Stimulated activated CD4-positive, alpha-beta T cell treated with anti-CD3 and anti-CD28 coated beads, Interleukin-15, amount 100 ng/mL, for 24 hours (primary cell): Measurements from ENCODE around the gene SAE1.
"Not testable (repeated sequence)": the region's sequence is repeated elsewhere in the genome, so short reads cannot be mapped to it uniquely, and the experiment has no call there.

Experiments used
- DNase-seq: peaks from one replicate; pipeline ENCODE4 v3.0.0-alpha.2; 2020

SAE1 gene

DNA sequence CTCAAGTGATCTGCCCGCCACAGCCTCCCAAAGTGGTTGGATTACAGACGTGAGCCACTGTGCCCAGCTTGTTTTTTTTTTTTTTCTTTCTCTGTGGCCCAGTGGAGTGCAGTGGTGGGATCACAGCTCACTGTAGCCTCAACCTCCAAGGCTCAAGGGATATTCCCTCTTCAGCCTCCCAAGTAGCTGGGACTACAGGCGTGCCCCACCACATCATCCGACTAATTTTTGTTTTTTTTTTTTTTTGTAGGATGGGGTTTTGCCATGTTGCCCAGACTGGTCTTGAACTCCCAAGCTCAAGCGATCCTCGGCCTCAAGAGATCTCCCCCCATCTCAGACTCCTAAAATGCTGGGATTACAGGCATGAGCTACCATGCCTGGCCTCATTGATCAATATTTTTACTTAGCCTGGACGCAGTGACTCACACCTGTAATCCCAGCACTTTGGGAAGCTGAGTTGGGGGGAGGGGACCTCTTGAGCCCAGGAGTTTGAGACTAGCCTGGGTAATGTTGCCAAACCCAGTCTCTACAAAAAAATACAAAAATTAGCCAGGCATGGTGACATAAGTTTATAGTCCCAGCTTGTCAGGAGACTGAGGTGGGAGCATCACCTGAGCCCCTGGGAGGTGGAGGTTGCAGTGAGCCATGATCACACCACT, 1.7 kb downstream of the SAE1 start:
- DNase-seq, result no peak

- no peak for DNase-seq
Observed at GRCh38 chr19:47133021-47133471, 2.4 kb downstream of the SAE1 start.

GRCh38 chr19:47134545-47134944, 3.9 kb downstream of the SAE1 start:
- DNase-seq, result no peak

DNA sequence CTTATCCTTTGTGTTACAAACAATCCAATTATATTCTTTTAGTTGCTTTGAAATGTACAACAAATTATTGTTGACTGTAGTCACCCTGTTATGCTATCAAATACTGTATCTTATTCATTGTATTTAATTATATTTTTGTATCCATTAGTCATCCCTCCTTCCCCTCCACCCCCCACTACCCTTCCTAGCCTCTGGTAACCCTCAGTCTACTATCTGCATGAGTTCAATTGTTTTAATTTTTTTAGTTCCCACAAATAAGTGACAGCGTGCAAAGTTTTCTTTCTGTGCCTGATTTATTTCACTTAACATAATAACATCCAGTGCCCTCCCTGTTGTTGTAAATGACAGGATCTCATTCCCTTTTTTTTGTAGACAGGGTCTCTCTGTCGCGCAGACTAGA, 4.5 kb downstream of the SAE1 start:
- DNase-seq, result no peak

DNA sequence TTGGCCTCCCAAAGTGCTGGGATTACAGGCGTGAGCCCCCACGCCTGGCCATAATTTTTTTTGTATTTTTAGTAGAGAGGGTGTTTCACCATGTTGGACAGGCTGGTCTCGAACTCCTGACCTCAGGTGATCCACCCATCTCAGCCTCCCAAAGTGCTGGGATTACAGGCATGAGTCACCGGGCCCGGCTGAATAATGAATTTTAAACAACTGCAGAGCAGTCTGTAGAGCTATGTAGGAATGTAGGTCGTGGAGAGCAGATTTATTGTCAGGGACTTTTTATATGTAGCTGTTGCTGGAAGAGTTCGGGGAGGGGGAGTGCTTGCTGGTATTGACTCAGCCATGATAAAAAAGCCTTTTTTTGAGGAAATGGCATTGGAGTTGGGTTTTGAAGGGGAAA, 10.6 kb downstream of the SAE1 start:
- DNase-seq, result not testable (repeated sequence)

DNA sequence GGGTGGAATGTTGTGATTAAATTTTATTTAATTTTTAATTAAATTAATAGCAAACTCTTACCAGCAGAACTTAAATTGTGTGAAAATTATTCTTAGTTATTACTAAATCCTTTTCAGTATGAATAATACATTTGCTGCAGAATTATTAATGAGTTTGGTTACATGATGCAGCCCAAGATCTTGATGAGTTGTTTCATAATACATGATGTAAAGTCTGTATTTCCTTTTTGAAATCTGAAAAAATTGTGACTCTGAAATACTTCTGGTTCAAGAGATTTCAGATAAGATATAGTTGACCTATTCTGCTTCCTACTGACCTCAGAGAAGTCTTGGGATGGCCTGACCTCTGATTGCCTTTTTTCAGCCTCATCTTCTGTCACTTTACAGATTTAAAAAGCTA, 11.1 kb downstream of the SAE1 start:
- DNase-seq, result no peak

DNA sequence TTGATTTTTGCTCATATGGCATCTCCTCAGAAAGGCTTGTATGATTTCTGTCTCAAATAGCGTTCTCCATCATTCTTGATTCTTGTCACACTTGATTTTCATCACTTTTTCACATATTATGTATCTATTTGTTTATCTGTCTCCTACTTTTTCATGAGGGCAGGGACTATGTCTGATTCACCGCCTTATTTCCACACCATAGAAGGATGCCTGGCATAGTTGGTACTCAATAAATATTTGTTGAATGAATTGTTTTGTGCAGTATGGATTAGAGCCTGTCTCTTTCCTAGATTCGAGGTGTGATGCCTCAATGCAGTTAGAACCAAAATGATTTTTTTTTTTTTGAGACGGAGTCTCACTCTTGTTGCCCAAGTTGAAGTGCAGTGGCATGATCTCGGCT, 12.1 kb downstream of the SAE1 start:
- DNase-seq, result no peak

GRCh38 chr19:47143322-47144073, 12.9 kb downstream of the SAE1 start:
- no peak for DNase-seq

DNA sequence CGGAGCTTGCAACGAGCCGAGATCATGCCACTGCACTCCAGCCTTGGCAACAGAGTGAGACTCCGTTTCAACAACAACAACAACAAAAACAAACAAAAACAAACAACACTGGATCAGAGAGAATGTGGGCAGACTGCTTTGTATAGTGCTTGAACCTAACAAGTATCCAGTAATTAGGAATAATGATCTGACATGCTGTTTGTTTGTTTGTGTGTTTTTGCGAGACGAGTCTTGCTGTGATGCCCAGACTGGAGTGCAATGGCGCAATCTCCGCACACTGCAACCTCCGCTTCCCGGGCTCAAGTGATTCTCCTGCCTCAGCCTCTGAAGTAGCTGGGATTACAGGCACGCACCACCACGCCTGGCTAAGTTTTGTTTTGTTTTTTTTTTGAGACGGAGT, 14.0 kb downstream of the SAE1 start:
- DNase-seq, result no peak

GRCh38 chr19:47145639-47146486, 15.2 kb downstream of the SAE1 start:
- DNase-seq, result no peak

DNA sequence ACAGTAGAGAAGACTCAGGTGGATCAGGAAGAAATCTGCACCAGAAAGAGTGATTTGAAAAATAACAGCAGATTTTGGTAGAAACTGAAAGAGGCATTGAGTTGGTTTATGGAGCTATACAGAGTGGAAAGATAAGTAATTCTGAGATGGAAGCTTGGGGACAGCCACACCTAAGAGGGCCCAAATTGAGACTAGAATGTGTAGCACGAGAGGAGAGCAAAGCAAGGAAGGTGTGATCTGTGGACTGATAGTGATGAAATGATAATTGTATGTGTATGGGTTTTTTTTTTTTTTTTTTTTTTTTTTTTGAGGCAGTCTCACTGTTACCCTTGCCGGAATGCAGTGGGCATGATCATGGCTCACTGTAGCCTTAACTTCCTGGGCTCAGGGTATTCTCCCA, 16.3 kb downstream of the SAE1 start:
- no peak for DNase-seq

DNA sequence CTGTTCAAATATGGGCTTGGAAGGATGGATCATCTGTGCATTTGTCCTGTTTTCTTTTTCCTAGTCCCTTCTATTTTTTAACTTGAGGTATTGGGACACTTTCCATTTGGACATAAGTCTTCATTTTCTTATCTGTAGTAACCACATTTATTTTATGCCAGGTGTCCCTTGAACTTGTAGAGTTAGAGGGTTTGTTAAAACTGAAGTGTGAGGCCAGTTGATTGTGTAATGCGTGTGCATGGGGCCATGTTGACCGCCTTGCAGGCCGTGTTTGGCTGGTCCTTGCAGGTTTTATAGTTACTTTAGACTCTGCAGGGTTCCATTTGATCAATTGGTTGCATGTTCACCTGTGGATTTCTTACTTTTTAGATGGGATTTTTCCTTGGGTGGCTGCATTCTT, 21.0 kb downstream of the SAE1 start:
- no peak for DNase-seq

GRCh38 chr19:47152205-47152604, 21.6 kb downstream of the SAE1 start:
- no peak for DNase-seq

DNA sequence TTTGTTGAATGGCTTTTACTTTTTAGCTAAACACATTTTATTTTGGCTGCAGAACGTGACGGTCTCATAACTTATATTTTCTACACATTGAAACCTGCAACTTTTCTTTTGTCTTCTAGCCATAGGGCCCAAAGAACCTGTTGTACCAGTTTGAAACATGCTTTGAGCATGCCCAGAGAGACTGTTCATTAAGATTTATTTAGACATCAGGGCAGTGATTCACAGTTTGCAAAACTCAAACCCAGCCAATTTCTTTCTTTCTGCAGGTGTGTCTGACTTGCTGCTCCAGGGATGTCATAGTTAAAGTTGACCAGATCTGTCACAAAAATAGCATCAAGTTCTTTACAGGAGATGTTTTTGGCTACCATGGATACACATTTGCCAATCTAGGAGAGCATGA, 22.0 kb downstream of the SAE1 start:
- no peak for DNase-seq

- DNase-seq, result no peak
Observed at GRCh38 chr19:47153266-47153665, 22.6 kb downstream of the SAE1 start.

DNA sequence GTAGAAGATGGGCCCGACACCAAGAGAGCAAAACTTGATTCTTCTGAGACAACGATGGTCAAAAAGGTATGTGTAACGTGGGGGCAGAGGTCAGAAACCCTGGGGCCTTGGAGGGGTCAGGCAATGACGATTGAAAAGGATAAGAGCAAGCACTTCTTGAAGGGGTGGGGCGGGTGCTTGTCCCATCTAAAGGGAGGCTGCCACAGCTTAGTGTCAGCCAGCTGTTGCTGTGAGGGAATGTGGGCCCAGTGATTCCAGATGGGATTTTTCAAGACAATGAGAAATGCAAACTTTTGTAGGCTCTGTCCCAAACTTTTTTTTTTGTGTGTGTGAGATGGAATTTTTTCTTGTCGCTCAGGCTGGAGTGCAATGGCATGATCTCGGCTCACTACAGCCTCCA, 24.5 kb downstream of the SAE1 start:
- DNase-seq, result no peak

GRCh38 chr19:47156861-47157430, 26.3 kb downstream of the SAE1 start:
- DNase-seq, result no peak

DNA sequence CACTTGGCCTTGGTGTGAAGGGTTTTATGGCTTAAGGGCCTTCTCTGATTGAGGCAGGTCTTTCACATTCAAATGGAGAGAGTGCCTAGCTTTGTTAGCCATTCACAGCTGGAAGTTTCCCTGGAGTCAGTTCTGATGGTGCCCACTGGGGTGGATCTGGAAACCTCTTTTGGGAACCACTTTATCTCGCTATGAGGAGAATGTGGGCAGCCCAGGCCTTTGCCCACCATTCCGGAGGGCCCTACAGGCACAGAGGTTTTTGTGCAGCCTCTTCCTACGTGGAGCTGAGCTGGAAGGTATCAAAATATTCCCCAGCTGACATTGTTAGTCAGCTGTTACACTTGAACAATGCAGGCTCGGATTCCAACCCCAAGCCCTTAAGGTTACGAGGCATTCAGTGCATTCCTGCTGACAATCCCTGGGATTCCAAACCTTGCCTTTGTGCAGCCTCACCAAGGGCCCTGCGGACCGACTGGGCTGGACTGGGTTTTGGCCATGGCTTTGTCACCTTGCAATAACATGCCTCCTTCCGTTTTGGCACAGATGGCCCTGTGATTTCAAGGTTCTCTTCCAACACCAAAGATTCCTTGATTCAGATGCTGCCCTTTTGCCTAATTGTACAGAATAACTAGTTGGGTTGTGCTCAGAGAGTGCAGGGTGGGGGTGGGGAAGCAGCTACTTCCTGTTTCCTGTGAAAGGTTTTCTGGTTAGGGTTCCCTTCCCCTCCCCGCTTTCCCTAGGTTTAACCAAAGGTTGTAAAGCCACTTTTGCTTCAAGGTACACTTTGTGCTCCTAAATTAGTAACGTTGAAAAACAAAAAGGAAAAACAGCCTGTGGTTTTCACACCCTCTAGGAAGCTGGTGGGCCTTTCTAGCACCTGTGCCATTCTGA, 27.0 kb downstream of the SAE1 start:
- peak; percentile 53 for DNase-seq

DNA sequence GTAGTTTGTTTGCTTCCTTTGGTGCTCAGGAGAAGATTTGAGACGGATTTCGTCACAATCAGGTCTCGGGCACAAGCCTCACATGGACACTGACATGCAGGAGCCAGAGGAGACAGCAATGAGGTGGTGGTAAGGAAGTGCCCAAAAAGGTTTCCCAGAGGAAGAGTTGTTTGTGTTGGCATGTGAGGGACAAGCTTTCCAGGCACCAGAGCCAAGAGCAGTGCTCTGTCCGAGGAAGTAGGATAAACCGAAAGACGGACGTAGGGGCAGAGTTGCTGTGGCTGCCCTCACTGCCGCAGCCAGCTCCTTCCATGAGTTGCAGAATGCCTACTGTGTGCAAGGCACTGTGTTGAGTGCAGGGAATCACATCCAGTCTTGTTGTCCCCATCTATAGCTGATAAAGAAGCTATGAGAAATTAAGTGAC, 27.7 kb downstream of the SAE1 start:
- no peak for DNase-seq

GRCh38 chr19:47158879-47159503, 28.4 kb downstream of the SAE1 start:
- DNase-seq, result peak; percentile 53

DNA sequence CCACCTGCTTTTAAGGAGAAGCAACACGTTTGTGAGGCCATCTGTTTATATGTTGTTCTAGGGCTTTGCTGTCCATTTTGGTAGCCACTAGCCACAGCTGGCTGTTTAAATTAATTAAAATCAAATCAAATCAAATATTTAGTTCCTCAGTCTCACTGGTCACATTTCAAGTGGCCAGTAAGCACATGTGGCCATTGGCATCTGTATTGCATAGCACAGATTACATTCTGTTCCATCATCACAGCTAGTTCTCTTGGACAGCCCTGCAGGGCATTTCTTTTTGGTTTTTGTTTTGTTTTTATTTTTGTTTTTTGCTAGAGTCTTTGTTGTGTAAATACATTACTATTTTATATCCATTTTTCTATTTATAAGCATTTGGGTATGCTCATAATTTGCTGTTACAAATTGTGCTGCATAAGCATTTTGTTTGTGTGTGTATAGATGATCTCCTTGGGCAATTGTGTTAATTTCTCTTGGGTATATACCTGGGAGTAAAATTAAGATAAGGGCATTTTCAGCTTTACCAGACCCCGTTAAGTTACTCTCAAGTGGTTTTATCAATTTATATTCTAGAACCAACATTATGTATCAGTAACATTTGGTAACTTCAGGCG, 31.3 kb downstream of the SAE1 start:
- no peak for DNase-seq
